ENCODE measurements around the gene SERAC1.

The SERAC1 gene

DNA sequence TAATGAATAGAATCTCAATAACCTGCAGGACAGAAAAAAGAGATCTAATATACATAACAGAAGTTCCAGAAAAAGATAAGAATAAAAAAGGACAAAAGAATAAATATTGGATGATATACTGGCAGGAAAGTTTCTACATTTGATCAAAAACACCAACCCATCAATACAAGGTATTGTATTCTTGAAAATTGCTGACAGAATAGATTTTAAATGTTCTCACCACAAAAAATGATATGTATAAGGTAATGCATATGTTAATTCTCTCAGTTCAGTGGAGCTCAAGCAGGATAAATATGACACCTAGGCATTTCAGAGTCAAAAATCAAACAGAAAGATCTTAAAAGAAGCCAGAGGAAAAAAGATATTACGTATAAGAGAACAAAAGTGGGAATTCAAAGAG lies 43.8 kb downstream of the SERAC1 start:
- no peak overlapping the region for H3K4me3 ChIP-seq (ENCODE audit: low read depth, low read length)

- no peak overlapping the region for H3K4me3 ChIP-seq (ENCODE audit: low read depth, low read length)
These were observed 46.0 kb downstream of the SERAC1 start for GRCh38 chr6:158122048-158122447.

DNA sequence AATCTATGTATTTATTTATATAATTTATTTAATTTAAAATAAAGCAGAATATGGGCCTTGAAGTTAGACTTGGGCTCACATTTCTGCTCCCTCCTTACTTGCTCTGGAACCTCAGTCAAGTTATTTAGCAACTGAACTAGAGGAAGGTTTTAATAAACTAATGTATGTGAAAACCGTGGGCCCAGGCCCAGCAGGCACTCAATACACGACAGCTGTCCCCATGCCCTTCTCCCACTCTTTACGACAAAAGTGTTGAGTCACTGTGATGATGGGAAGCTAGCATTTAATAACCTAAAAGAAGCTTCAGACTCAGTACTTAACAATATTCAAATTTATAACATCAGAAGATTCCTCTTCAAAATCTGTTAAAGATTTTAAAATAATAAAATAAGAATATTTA lies 46.7 kb downstream of the SERAC1 start:
- no peak overlapping the region for H3K4me3 ChIP-seq (ENCODE audit: low read depth, low read length)

DNA sequence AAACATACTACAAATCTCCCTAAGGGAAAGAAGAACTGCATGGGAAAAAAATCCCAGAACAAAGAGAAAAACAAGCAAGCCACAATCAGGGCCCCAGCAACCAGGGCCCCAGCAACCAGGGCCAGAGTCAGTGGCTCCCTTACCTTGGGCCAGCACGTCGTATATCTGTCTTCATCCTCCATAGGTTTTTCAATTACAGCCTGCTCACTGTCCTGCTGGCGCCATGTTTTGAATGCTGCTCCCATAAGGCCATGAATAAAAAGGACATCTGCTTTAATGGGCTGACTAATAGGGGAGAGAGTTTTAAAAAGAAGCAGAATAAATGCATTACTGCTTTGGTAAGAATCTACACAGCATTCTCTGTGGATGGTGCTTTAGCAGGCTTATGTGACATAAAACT lies 49.2 kb downstream of the SERAC1 start:
- no peak overlapping the region for H3K4me3 ChIP-seq (ENCODE audit: low read depth, low read length)

- H3K4me3 ChIP-seq (ENCODE audit: low read depth, low read length): no peak overlapping the region
These were observed 52.6 kb downstream of the SERAC1 start for GRCh38 chr6:158115508-158115907.

DNA sequence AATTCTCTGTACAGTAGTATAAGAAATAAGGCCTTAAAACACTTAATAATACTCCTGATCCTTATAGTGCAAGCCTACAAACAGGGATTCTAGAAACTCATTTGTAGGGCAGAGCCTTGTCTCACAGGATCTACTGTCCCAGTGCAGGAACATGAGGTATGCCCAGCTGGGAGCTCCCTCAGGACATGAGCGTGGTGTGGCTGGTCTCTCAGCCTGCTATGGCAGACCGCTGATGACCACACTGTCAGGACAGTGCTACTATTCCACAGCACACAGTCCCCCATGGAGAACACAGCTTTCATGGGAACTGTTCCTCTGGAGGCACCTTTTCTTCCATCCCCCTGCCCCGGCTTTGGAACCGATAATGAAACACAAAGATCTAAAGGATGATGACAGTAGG lies 53.0 kb downstream of the SERAC1 start:
- H3K4me3 ChIP-seq (ENCODE audit: low read depth, low read length): no peak overlapping the region

DNA sequence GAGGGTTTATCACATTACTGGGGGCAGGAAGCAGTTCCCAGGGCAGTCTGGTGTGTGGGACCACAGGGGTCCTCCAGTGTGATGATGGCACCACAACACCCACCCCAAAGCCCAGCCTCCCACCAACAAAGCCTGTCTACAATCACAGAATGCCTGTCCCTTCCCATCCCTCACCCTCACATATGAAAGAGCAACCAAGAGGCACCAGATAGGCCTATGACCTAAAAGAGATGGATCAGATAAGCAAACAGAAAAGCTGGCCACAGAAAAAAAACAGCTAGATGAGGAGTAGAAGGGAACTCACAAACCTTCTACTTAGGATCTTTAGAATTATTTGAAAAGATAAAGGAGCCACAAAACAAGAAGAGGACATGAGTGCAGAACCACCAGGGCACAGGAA lies 54.3 kb downstream of the SERAC1 start:
- H3K4me3 ChIP-seq (ENCODE audit: low read depth, low read length): no peak overlapping the region

GRCh38 chr6:158111987-158112386 lies 56.1 kb downstream of the SERAC1 start:
- no peak overlapping the region for H3K4me3 ChIP-seq (ENCODE audit: low read depth, low read length)

GRCh38 chr6:158110986-158111385 lies 57.1 kb downstream of the SERAC1 start:
- H3K4me3 ChIP-seq (ENCODE audit: low read depth, low read length): no peak overlapping the region

GRCh38 chr6:158109748-158110147 lies 58.3 kb downstream of the SERAC1 start:
- no peak overlapping the region for H3K4me3 ChIP-seq (ENCODE audit: low read depth, low read length)

- no peak overlapping the region for H3K4me3 ChIP-seq (ENCODE audit: low read depth, low read length)
These were observed 63.4 kb downstream of the SERAC1 start for GRCh38 chr6:158104696-158105095.

DNA sequence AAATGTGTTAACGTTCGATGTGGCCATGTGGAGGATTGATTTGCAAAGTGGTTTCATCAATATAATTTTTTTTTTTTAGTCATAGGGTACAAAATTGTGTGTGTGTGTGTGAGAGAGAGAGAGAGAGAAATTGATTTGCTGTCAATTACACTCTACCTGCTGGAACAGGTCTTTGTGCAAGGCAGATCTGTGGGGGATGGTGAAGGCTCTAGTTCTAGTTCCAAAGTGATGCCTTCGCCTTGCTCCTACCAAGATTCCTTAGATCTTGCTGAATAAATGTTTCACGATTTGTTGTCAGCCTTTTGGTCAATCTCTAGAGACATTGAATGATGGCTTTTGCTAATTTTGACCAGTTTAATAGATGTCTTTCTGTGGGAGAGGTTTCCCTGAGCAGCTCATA lies 64.8 kb downstream of the SERAC1 start:
- no peak overlapping the region for H3K4me3 ChIP-seq (ENCODE audit: low read depth, low read length)

DNA sequence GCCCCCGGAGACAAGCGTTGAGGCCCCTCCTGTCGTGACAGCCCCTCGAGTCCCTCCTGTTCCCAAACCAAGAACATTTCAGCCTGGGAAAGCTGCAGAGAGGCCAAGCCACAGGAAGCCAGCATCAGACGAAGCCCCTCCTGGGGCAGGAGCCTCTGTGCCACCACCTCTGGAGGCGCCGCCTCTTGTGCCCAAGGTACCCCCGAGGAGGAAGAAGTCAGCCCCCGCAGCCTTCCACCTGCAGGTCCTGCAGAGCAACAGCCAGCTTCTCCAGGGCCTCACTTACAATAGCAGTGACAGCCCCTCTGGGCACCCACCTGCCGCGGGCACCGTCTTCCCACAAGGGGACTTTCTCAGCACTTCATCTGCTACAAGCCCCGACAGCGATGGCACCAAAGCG lies 72.4 kb downstream of the SERAC1 start:
- H3K4me3 ChIP-seq (ENCODE audit: low read depth, low read length): no peak overlapping the region

GRCh38 chr6:158095031-158095430 lies 73.0 kb downstream of the SERAC1 start:
- no peak overlapping the region for H3K4me3 ChIP-seq (ENCODE audit: low read depth, low read length)

- H3K4me3 ChIP-seq (ENCODE audit: low read depth, low read length): no peak overlapping the region
These were observed 75.3 kb downstream of the SERAC1 start for GRCh38 chr6:158092806-158093205.

GRCh38 chr6:158087224-158087867 lies 80.7 kb downstream of the SERAC1 start:
- no peak overlapping the region for H3K4me3 ChIP-seq (ENCODE audit: low read depth, low read length)

GRCh38 chr6:158086504-158087223 lies 81.4 kb downstream of the SERAC1 start:
- no peak overlapping the region for H3K4me3 ChIP-seq (ENCODE audit: low read depth, low read length)

GRCh38 chr6:158086054-158086503 lies 82.0 kb downstream of the SERAC1 start:
- no peak overlapping the region for H3K4me3 ChIP-seq (ENCODE audit: low read depth, low read length)

- no peak overlapping the region for H3K4me3 ChIP-seq (ENCODE audit: low read depth, low read length)
These were observed 82.6 kb downstream of the SERAC1 start for GRCh38 chr6:158085261-158086053.

DNA sequence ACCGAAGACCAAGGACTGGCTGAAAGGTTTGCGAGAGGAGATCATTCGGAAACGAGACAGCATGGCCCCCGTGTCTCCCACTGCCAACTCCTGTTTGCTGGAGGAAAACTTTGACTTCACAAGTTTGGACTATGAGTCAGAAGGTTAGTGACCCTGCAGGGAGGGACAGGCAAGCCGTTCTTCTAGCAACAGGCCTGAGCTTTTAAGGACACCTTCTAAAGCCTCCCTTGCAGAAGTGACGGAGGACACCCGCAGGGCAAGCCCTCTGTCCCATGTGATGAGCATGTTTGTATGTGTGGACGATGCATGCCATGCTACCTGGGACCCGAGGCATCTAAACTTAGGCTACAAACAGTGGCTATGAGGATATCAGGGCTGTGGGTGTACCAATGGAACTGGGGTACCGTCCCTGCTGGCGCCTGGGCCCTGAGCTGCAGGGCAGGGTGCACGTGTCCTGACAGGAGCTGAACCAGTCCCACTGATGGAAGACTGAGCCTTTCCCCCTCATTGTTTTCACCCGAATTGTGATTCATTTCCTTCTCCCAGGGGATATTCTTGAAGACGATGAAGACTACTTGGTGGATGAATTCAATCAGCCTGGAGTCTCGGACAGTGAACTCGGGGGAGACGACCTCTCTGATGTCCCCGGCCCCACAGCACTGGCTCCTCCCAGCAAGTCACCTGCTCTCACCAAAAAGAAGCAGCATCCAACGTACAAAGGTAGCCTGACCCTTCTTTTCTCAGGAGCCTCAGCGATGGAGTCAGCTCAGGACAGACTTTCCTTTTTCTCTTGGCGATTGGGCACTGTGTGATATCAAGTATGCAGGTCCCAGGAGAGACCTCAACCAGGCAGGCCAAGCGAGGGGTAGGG lies 84.4 kb downstream of the SERAC1 start:
- H3K4me3 ChIP-seq (ENCODE audit: low read depth, low read length): no peak overlapping the region

GRCh38 chr6:158081657-158081935 lies 86.5 kb downstream of the SERAC1 start:
- H3K4me3 ChIP-seq (ENCODE audit: low read depth, low read length): no peak overlapping the region
